Fibroblast of upper back skin (primary cell): Measurements from ENCODE around the gene DUSP2.

Experiments used
- DNase-seq: peaks from one replicate; pipeline ENCODE4 v3.0.0-alpha.2; 2013

Gene DUSP2, protein sequence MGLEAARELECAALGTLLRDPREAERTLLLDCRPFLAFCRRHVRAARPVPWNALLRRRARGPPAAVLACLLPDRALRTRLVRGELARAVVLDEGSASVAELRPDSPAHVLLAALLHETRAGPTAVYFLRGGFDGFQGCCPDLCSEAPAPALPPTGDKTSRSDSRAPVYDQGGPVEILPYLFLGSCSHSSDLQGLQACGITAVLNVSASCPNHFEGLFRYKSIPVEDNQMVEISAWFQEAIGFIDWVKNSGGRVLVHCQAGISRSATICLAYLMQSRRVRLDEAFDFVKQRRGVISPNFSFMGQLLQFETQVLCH

DNA sequence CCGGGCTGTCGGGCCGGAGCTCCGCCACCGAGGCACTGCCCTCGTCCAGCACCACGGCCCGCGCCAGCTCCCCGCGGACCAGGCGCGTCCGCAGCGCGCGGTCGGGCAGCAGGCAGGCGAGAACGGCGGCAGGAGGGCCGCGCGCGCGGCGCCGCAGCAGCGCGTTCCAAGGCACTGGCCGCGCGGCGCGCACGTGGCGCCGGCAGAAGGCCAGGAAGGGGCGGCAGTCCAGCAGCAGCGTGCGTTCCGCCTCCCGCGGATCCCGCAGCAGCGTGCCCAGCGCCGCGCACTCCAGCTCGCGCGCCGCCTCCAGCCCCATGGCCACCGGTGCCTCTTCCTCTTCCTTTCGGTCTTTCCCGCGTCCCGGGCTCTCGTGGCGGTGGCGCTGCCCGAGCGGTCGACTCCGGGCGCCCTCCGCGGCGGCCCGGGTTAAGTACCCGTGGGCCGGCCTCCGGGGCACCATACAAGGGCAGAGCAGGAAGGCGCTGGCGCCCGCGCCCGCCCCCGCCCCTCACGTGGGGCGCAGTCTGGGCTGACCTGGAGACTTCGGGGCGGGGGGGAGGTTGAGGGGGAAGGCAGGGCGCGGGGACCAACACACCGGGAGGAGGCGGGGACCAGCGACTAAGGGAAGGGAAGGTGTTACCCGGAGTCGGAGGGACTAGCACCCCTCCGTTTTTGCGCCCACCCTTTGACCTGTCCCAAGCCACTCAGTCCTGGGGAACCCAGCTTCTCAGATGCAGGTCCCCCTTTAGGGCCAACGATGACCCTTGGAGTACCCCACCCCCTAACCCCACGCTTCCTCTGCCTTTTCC, at the start of gene DUSP2:
Gene DUSP2, minus strand, starts transcription at position 405 of the 812 bp plus-strand sequence. Its CDS starts 86 bp downstream, at position 319.
- peak; percentile 66 for DNase-seq

DNA sequence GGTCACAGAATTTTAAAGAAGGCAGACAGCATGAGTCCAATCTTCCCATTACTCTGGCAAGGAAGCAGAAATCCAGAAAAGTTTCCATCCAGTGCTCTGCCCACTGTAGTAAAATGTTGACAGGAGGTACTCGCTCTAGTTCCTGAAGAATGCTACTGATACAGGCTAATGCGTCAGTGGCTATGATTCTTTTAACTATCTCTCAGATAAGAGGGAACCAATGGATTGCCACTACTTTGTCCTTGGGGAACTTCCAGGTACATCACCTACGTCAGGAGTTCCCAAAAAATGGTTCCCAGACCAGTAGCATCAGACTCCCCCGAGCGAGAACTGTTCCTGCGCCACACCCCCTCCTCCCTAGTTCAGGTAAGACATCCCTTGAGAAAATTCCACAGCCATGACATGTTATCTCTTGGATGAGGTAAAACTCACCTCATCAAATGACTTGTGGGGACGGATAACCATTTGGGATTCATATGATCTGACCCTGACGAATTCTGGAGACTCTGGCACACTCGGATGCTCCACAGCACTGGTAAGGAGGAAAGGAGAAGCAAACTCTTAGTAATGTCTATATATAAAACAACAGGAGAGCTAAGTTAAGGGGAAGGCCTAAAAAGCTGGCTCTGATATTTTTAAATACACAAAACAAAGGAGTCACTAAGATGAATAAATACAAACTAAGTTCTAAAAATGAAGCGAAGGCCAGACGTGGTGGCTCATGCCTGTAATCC, 46.9 kb upstream of the DUSP2 start:
- no peak for DNase-seq

DNA sequence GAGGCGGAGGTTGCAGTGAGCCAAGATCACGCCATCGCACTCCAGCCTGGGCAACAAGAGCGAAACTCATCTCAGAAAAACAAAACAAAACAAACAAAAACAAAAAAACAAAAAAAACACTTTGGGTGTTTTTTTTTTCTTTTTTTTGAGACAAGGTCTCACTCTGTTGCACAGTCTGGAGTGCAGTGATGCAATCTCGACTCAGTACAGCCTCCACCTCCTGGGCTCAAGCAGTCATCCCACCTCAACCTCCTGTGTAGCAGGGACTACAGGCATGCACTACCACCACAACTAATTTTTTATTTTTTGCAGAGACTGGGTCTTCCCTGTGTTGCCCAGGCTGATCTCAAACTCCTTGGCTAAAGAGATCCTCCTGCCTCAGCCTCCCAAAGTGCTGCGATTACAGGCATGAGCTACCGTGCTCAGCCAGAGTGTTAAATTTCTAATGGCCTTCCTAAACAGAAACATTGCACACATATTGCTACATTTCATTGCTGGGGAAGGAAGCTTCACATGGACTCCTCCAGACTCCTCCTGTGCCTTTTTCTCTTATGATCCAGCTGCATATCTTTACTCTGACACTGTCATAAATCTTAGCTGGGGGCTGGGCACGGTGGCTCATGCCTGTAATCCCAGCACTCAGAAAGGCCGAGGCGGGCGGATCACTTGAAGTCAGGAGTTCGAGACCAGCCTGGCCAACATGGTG, 43.7 kb upstream of the DUSP2 start:
- DNase-seq: no peak

DNA sequence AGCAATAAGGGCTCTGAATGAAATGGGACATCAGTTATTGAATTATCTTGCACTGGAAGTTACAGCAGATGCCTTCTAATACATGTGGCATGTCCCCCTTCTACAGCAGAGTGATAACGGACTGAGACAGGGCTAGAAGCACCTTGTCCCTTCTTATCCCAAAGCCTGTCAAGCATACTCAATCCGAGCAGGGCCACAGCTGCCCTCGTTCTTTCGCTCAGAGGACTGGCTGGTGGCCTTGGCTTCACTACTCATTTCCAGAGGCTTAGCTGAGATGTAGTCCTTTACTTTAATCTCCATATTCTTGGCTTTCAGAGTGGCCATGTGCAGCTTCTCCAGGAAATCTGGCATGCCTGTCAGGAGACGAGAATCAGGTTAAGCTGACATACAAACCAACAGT, 41.3 kb upstream of the DUSP2 start:
- DNase-seq: no peak

DNA sequence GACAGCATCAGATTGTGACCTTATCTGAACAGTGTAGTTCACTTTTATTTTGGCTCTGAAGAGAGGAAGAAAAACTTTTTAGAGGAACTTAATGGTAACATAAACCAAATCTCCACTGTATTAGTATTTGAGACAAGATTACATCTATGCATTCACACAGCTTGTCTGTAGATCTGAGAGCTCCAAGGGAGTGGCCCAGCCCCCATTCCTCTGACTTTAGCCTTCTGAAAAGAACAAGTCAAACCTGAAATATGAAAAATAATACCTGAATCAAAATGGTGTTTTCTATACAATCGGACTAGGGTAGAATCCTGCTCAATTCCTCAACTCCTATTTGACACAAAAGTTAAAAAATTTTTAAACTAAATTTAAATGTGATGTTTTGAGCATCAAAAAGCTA, 40.3 kb upstream of the DUSP2 start:
- DNase-seq: no peak

DNA sequence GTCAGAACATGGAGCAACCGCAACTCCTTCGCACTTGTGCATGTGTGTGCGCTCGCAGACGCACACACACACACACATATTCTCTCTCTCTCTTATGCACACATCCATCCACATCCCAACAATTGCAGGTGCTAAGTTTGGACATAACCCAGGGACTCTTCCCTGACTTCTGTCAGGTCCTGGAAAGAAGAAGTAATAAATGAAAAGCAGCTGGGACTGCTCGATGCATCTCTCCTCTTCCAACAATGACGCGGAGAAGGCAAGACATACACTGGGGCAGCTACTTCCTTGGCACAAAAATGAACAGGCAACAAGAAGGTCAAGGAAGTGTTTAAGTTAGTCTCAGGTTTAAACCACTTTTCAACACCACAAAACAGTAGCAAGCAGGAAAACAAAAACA, 39.7 kb upstream of the DUSP2 start:
- no peak for DNase-seq

DNA sequence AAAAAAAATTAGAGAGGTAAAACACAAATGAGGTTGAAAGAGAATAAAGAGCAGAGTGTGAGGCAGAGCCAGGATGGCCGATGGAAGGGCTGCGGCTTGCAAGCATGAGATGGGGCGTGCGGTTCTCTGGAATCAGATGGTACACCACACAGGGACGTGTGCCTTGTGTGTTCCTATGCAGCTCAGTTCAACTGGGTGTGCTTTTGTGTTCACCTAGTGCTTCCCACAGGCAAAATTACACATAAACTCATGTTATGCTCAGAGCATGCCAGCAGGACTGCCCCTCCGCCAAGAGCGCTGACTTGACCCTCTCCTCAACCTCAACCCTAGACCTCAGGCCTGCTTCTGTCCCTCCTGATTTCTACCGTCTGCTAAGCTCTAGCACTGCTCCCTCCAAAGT, 38.9 kb upstream of the DUSP2 start:
- DNase-seq: no peak

DNA sequence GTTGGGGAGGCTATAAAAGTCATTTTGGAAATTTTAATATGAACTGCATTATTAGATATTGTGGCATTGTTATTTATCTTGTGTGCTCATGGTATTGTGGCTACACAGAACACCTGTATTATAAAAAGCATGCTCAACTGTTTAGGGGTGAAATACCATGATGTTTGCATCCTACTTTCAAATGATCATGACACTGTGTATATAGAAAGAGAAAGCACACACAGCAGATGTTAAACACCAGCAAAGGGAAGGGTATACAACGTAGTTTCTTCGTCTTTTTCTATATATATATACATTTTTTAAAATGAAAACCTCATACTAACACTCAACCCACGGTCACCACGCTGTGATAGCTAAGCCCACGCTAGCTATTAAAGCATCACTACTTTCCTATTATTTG, 36.3 kb upstream of the DUSP2 start:
- DNase-seq: no peak

DNA sequence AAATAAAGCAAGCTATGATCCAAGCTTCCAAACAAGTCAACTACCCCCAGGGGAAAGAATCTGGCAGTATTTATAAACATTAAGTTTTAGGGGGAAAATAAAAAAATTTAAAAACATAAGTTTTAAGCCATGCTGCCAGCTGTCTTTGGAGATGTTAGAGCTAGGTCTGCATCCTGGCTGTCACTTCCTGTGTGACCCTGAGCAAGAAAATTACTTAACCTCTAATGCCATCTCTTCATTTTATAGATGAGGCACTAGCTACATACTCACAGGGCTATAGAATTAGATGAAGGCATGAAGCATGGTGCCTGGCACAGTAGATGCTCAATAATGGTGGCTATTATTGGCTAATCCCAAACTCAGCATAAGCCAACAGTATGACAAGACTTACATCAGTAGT, 35.3 kb upstream of the DUSP2 start:
- no peak for DNase-seq

DNA sequence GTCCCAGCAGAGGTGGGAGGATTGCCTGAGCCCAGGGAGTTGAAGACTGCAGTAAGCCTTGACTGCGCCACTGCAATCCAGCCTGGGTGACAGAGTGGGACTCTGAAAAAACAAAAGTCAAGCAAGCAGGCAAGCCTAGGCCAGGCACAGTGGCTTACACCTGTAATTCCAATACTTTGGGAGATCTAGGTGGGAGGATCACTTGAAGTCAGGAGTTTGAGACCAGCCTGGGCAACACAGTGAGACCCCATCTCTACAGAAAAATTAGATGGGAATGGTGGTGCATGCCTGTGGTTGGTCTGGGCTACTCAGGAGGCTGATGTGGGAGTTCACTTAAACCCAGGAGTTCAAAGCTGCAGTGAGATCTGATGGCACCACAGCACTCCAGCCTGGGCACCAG, 34.8 kb upstream of the DUSP2 start:
- DNase-seq: no peak

DNA sequence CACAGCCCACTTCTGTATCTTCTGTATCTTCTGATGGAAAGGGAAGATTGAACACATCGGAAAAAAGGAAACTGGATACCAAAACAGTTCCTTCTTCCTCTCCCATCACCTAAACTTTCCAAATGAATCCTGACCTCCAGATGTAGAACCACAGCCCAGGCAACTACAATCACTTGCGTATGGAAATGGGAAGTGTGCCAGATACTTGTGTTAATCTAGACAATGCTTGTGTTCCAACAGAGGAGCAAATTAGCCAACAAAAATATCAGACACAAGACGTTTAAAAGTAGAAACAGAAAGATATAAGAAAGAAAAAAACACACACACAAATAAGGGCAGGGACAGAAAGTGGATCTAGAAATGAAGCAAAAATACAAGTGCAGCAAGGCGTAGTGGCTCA, 31.4 kb upstream of the DUSP2 start:
- DNase-seq: no peak

DNA sequence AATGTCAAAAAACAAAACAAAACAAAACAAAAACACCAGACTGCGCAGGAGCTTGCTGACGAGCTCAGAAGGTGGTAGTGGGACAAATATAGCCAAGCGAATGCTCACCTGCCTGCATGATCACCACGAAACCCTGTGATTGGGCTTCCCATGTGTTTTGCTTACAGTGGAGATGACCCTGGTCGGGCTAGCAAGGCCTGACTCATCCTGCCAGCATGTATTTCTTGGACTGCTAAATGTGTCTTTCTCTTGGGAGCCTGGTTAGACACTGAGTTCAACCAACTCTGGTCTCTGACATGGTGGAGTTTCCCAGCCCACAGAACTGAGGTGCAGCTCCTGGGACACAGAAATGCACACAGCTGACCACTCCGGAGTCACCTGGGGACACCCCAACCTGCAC, 30.7 kb upstream of the DUSP2 start:
- DNase-seq: peak; percentile 48

DNA sequence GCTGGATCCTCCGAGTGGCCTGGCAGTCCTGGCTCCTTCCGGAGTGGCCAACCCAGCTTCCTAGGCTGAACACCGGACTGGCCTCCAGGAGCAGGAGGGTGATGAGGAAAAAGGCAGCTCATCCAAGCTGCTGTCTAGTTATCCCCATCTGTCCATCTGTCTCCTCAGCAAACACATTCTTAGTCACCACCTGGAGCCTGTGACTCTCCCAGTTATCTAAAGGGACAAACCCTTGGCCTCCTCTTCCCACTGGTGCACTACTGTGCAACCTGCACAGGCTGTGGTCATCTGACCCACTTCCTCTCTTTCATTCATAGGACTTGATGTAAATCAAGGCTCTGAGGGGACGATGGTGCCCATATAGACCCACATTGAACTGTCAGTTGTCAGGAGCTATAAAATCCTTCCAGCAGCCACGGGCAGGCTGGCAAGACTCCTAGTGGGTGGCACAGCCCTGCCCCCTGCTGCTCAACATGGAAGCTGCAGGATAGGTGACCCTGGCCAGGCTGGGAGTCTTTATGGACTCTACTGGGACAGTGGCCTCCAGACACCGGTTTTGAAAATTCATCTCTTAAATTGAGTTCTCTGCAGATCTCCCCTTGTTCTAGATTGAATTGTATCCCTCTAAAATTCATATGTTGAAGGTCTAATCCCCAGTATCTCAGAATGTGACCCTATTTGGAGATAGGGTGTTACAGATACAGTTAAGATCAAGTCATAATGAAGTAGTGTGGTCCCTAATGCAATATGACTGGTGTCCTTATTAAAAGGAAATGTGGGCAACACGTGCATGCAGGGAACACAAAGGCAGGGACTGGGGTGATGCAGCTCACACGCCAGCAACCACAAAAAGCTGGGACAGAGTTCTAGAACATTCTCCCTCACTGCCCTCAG, 29.3 kb upstream of the DUSP2 start:
- peak; percentile 54 for DNase-seq

DNA sequence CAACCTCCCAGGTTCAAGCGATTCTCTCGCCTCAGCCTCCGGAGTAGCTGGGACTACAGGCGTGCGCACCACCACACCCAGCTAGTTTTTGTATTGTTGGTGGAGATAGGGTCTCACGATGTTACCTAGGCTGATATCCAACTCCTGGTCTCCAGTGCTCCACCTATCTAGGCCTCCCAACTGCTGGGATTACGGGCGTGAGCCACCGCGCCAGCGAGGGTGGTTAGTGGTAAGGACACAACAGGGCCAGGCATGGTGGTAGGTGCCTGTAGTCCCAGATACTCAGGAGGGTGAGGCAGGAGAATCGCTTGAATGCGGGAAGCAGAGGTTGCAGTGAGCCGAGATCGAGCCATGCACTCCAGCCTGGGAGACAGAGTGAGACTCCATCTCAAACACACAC, 26.6 kb upstream of the DUSP2 start:
- no peak for DNase-seq

DNA sequence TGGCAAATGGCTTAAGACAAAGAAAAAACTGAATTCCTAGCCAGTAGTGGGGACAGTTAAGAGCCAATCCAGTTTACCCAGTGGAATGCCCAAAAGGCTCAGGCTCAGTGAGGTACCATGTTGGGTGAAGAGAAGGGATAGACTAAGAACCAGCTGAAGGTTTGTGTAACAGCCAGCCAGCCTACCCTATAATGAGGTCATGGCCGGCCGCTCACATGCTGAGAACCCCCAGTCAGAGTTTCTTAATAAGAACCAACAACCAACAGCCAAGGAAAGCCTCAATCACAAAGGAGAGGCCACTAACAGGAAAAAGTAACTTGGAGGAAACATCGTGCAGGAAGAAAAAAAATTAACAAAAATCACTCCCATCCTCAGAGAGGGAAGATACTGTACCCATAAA, 25.4 kb upstream of the DUSP2 start:
- DNase-seq: no peak

DNA sequence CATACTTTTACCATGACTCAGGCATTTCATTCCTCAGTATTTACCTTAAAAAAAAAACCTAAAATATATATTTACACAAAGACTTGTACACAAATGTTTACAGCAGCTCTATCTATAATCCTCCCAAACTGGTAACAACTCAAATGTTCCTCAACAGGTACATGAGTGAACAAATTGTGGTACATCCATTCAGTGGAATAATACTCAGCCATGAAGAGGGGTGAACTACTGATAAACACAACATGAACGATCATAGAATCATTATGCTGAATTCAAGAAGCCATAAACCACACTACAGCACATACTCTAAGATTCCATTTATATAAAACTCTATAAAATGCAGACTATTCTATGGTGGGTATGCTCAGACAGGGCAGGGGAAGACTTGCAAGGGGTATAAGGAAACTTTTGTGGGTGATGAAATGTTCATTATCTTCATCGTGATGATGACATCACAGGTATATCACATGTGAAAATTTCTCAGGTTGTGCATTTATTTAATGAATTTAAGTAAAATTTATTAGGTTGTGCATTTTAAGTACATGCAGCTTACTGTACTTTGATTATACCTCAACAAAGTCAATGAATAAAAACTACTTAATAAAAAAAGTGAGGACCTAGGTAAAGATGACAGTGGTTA, 24.7 kb upstream of the DUSP2 start:
- no peak for DNase-seq

DNA sequence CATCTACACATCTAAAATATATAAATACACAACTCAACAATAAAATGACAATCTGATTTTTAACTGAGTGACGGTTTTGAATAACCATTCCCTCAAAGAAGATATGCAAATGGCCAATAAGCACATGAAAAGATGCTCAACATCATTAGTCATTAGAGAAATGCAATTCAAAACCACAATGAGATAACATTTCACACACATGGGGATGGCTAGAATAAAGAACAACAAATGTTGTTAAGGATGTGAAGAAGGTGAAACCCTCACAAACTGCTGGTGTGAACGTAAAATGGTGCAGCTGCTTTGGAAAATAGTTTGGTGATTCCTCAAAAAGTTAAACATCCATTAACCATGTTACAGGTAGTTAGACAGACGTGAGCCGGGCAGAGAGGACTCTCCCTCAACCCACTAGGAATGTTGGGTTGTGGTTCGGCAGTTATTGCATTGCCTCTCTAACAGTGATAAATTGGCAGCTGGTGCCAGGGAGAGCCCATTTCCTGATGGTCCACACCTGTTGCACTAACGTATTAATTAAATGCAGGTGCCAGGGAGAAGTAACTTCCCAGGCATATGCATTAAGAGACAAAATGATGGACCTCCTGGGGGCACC, 22.3 kb upstream of the DUSP2 start:
- DNase-seq: no peak

DNA sequence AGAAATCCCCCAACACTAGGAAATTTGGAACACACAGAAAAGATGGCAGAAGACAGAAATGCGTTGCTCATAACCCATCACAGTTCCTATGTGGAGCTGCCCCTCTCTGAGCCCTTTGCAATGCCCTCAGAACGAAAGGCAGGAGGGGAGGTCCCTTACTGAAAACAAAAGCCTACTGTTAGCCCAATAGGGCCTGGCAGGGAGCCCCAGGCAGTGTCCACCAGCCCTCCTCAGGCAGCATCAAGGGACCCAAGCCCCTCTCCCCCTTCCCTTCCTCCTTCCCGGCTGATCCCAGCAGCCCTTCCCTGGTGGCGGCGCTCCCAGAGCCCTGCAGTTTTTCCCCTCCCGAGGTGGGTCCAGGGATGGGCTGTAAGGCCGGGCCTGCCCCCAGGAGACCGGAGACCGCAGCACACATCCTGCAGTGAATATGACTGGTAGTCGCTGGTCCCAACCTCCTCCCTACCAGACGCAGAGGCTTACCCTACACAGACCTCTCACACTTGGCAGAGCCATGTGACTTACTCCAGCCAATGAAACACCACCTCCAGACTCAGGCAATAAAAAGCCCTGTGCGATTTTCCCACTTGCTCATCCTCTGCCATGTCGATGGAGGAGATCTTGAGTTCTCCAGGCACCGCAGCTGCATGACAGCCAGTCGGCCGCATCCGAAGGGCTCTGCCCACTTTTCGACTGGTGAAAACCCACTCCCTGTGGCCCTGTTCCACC, 19.4 kb upstream of the DUSP2 start:
- DNase-seq: no peak

DNA sequence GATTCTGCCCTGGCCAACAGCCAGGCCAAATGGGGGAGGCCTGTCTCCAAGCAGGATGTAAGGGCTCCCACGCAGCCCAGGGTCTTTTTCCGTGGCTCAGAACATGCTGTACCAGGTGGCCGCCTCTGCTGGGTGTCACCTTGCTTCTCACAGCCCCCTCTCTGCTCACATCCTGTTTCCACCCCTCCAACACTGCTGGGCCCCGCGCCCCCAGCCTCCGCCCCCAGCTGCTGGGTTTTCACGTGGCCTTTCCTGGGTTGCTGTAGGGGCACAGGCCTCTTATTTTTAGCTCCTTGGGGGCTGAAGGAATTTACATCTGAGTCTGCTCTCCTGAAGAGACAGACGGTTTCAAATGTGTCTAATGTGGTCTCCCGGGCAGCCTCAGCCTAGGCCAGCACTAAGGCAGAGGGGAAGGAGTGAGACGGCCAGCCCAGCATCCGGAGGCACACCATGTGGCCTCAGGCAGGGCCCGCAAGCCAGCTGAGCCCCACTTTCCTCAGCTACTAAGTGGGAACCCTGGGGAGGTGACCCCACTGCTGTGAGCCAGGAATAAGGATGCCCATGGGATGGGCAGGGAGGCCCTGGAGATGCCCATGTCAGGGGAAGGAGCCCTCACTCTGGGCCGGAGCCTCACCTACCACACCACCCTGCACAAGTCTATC, 18.7 kb upstream of the DUSP2 start:
- peak; percentile 30 for DNase-seq

DNA sequence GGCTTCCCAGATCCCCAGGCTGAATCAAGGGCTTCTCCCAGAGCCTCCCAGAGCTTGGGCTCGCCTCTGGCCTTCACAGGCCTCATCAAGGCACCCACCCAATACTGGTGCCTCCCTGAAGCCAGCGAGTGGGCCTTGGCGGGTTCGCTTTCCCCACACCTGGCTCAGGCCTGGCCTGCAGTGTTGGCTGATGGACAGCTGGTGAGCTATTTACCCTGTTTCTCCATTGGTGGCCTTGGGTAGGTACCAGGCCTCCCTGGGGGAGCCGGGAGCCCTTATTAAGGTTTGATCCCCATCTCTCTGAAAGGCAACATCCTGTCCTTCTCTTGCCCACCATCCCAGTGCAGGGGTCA, 18.2 kb upstream of the DUSP2 start:
- no peak for DNase-seq
